ENCODE data around the gene ATXN7L3.

- TF ChIP-seq CTCF (IDR thresholded peaks at IDR 0.05) (no peak), POLR2A (IDR thresholded peaks at IDR 0.05) (no peak)
These were observed 20.0 kb upstream of the ATXN7L3 start, which contains the start of gene UBTF for GRCh38 chr17:44219616-44220212.
